Activated CD4-positive, alpha-beta T cell treated with anti-CD3 and anti-CD28 coated beads for 4 hours (primary cell): Measurements from ENCODE around the gene SGPL1.

ENCODE experiments used
- DNase-seq, 2 donors: peaks; one replicate each; pipeline ENCODE4 v3.0.0-alpha.2; 2020

The SGPL1 gene

GRCh38 chr10:70927189-70927943 is 111.6 kb downstream of the SGPL1 start:
- no peak for DNase-seq

GRCh38 chr10:70928140-70928539 is 112.4 kb downstream of the SGPL1 start:
- DNase-seq = no peak

GRCh38 chr10:70930263-70931000 is 114.7 kb downstream of the SGPL1 start:
- no peak for DNase-seq
